C4-2B (cell line): ENCODE measurements around the gene IGF2R.

Source experiments
- H3K27ac ChIP-seq: fragments of 450-650 bp; 2 replicates; pipeline ENCODE4 v1.5.1; 2017
- CTCF ChIP-seq: fragments of 450-650 bp; conservative IDR thresholded peaks from 2 replicates; pipeline ENCODE4 v1.5.1; 2017; ENCODE audit warnings: mild to moderate bottlenecking
- ZFX ChIP-seq: fragments of 450-650 bp; IDR thresholded peaks from 2 replicates; pipeline ENCODE4 v1.6.1; 2017

IGF2R gene

GRCh38 chr6:160065200-160065599 lies 96.3 kb downstream of the IGF2R start:
- TF ChIP-seq ZFX (no peak), CTCF (no peak)
- no peak overlapping the region for H3K27ac ChIP-seq

GRCh38 chr6:160067564-160067963 lies 98.7 kb downstream of the IGF2R start:
- TF ChIP-seq ZFX (no peak), CTCF (no peak)
- H3K27ac ChIP-seq, result no peak overlapping the region

GRCh38 chr6:160068346-160068745 lies 99.5 kb downstream of the IGF2R start:
- no peak for TF ChIP-seq CTCF
- H3K27ac ChIP-seq, result no peak overlapping the region

GRCh38 chr6:160069050-160069454 lies 100.2 kb downstream of the IGF2R start:
- no peak overlapping the region for H3K27ac ChIP-seq
- TF ChIP-seq CTCF (no peak), ZFX (no peak)

- TF ChIP-seq CTCF (no peak), ZFX (no peak)
- no peak overlapping the region for H3K27ac ChIP-seq
These were observed 100.6 kb downstream of the IGF2R start for GRCh38 chr6:160069459-160069858.

GRCh38 chr6:160070427-160070826 lies 101.5 kb downstream of the IGF2R start:
- H3K27ac ChIP-seq, result no peak overlapping the region
- TF ChIP-seq CTCF, result no peak
- TF ChIP-seq ZFX, result no peak

- no peak overlapping the region for H3K27ac ChIP-seq
- TF ChIP-seq ZFX (no peak), CTCF (no peak)
These were observed 101.9 kb downstream of the IGF2R start for GRCh38 chr6:160070831-160071230.
